Heart left ventricle (tissue), 16 donors: ENCODE data around the gene LYZL1. TPM values are rescaled to one million over a fixed set of nuclear protein-coding genes. Genes with fewer than 3 reads are reported as not detected.
"Not testable (repeated sequence)": the region's sequence is repeated elsewhere in the genome, so short reads cannot be mapped to it uniquely, and the experiment has no call there.

ENCODE experiments used
- ATAC-seq, 4 donors: fragments of 200-7000 bp; cut with Tn5 transposase; one replicate each; pipeline ENCODE4 v1.9.1; 2020 to 2022; ENCODE audit warnings: moderate library complexity in 4 of 4, mild to moderate bottlenecking in 3 of 4, moderate number of reproducible peaks in 1 of 4
- DNase-seq, 5 donors: peaks; one replicate each; pipeline ENCODE4 v3.0.0-alpha.2; 2020
- H3K27ac ChIP-seq, 12 donors: fragments of 200-600 bp; sonication (generic) in 4 of 12; one replicate each; pipeline versions ENCODE4 v1.5.0 to v1.8.0; 2016 to 2022; ENCODE audit warnings: mild to moderate bottlenecking in 2 of 12
- H3K27me3 ChIP-seq, 9 donors: fragments of 200-600 bp; sonication (generic) in 2 of 9; one replicate each; pipeline versions ENCODE4 v1.5.1 to v1.8.0; 2016 to 2022; ENCODE audit warnings: mild to moderate bottlenecking in 3 of 9
- H3K36me3 ChIP-seq, 9 donors: fragments of 200-600 bp; sonication (generic) in 2 of 9; one replicate each; pipeline versions ENCODE4 v1.5.0 to v1.8.0; 2018 to 2022; ENCODE audit warnings: mild to moderate bottlenecking in 2 of 9
- H3K4me1 ChIP-seq, 12 donors: fragments of 200-600 bp; sonication (generic) in 4 of 12; one replicate each; pipeline versions ENCODE4 v1.5.0 to v1.8.0; 2016 to 2022; ENCODE audit warnings: mild to moderate bottlenecking in 3 of 12
- H3K4me3 ChIP-seq, 12 donors: fragments of 200-600 bp; sonication (generic) in 4 of 12; one replicate each; pipeline versions ENCODE4 v1.5.0 to v1.8.0; 2017 to 2022; ENCODE audit warnings: mild to moderate bottlenecking in 9 of 12, moderate library complexity in 4 of 12
- H3K9me3 ChIP-seq, 12 donors: fragments of 200-600 bp; sonication (generic) in 4 of 12; one replicate each; pipeline versions ENCODE4 v1.5.0 to v1.8.0; 2016 to 2022; ENCODE audit warnings: mild to moderate bottlenecking in 1 of 12
- CTCF ChIP-seq, 12 donors: fragments of 200-600 bp; sonication (generic) in 4 of 12; IDR thresholded peaks; one replicate each; pipeline versions ENCODE4 v1.5.0 to v1.8.0; 2018 to 2022; ENCODE audit warnings: antibody characterized with exemption in 12 of 12, mild to moderate bottlenecking in 5 of 12
- POLR2A ChIP-seq, 2 donors: fragments of 450-650 bp; IDR thresholded peaks; one replicate each; pipeline ENCODE4 v1.6.1; 2017; ENCODE audit warnings: antibody characterized with exemption in 2 of 2, mild to moderate bottlenecking in 2 of 2, moderate library complexity in 2 of 2
- WGBS, 4 donors: extraction: QIAGEN DNeasy Blood & Tissue Kit in 2 of 4; methylation state at CpG; one replicate each; pipeline versions ENCODE4 v1.1.5 to v1.1.7; 2013 to 2018; 5-methylcytosine and 5-hydroxymethylcytosine counted together
- intact Hi-C, 10 donors: fragments of 100-400 bp; cut with DNase I; formaldehyde crosslinking; loops; one replicate each; pipeline versions ENCODE4 v1.11.1 to v1.14.2; 2022
- polyA plus RNA-seq, 2 donors: library from polyadenylated mRNA; stranded (reverse); fragments of 200-250 nt; gene quantifications; one replicate each; pipeline ENCODE4 v1.2.3, GENCODE V29; 2013
- total RNA-seq, 9 donors: library from RNA; depleted of rRNA in 2 of 9; stranded (reverse); fragments of >200 nt in 2 of 9; fragmentation: NEBNext Ultra II Directional in 3 of 9; extraction: Animal tissue kit (Norgen Biotek cat#: 25700) in 3 of 9; gene quantifications; one replicate each; pipeline versions ENCODE4 v1.1.0 to v1.2.4, GENCODE V29; 2016 to 2023
- donor health status: ischemic (EF 13 %, LVEDD 7.1; RV severe dilation, severe dysfunction).
- donor health status: healthy with polysubstance abuse.
- donor health status: DM: no; HTN: yes; CAD: no.
- donor health status: DM: no; HTN: no; CAD: no.
- donor health status: ischemic (EF 25% LVEDD 6.9; RV normal size, moderate dysfunction).
- donor health status: ischemic (EF 25% LVEDD 5.7; RV mildly dilated, moderate dysfunction).
- donor health status: healthy.
- donor health status: DM: yes; HTN: yes; CAD: no.
- donor health status: ischemic (EF 35%, LVEDD 5.7; RV mildly dilated, moderate dysfunction).
- donor health status: nonischemic (EF 11% LVEDD 7.7; RV severe dilation, severe dysfunction).
- donor health status: DM: yes; HTN: yes; CAD: no.
- donor health status: PGD.
- donor health status: ischemic (EF 29% LVEDD 5.4; RV normal size, mild dysfunction).
- donor health status: nonischemic (EF 23%, LVEDD 6.1; RV moderate dilation, normal function).

Gene LYZL1
- total and polyA plus RNA-seq, 11 donors, result not detected

GRCh38 chr10:29332761-29333148 is 43.9 kb downstream of the LYZL1 start:
- no peak for TF ChIP-seq POLR2A (IDR thresholded peaks at IDR 0.05)
- TF ChIP-seq CTCF (IDR thresholded peaks at IDR 0.05), result no peak
- Histone ChIP-seq H3K4me1 (peaks cover 0 to 16% (median 0%) of the 10 kb centered on the region in 12 donors), H3K4me3 (no peak overlapping the region), H3K36me3 (no peaks in the 10 kb centered on the region), H3K27me3 (no peaks in the 10 kb centered on the region), H3K9me3 (no peaks in the 10 kb centered on the region), H3K27ac (no peak overlapping the region)
- intact Hi-C loops, result no loop called here
- 49 to 70% (median 58%) methylated on average over 5 of the region's 5 CpGs for WGBS, 4 donors
- DNase-seq (no peak), ATAC-seq (no peak)

- H3K27ac ChIP-seq, intact Hi-C loops, H3K4me1 ChIP-seq, H3K36me3 ChIP-seq, H3K4me3 ChIP-seq, H3K27me3 ChIP-seq, ATAC-seq, H3K9me3 ChIP-seq, DNase-seq: not testable (repeated sequence)
- 80 to 95% (median 87%) methylated on average over 4 of the region's 4 CpGs for WGBS, 4 donors
Observed at GRCh38 chr10:29337526-29337925, 48.7 kb downstream of the LYZL1 start.

GRCh38 chr10:29343607-29344038 is 54.8 kb downstream of the LYZL1 start:
- DNase-seq, result no peak

GRCh38 chr10:29344073-29344820 is 55.4 kb downstream of the LYZL1 start:
- ATAC-seq, result peak in 3 of 4 donors; percentile 55 to 83 (median 61)
- Histone ChIP-seq H3K27ac (peak overlapping the region in 2 of 12 donors; percentile 1 to 13), H3K36me3 (no peaks in the 10 kb centered on the region), H3K9me3 (no peaks in the 10 kb centered on the region), H3K27me3 (no peaks in the 10 kb centered on the region), H3K4me1 (peaks cover 0 to 17% (median 2%) of the 10 kb centered on the region in 12 donors), H3K4me3 (no peak overlapping the region)
- WGBS, 4 donors, result 52 to 63% (median 59%) methylated on average over 18 of the region's 18 CpGs
- DNase-seq, result peak in 3 of 5 donors; percentile 22 to 46 (median 33)
- TF ChIP-seq POLR2A (IDR thresholded peaks at IDR 0.05) (no peak), CTCF (IDR thresholded peaks at IDR 0.05) (no peak)
- intact Hi-C loops, result no loop called here

More at GRCh38 chr10:29343607-29344038, 54.8 kb downstream of the LYZL1 start:
- Histone ChIP-seq H3K36me3 (no peaks in the 10 kb centered on the region), H3K4me3 (no peak overlapping the region), H3K27me3 (no peaks in the 10 kb centered on the region), H3K9me3 (no peaks in the 10 kb centered on the region), H3K4me1 (peaks cover 0 to 17% (median 2%) of the 10 kb centered on the region in 12 donors), H3K27ac (peak overlapping the region in 1 of 12 donors; percentile 13)
- ATAC-seq, result peak in 1 of 4 donors; percentile 25
- WGBS, 4 donors, result 40 to 60% (median 53%) methylated on average over 7 of the region's 7 CpGs
- TF ChIP-seq POLR2A (IDR thresholded peaks at IDR 0.05), result no peak
- intact Hi-C loops, result no loop called here

- TF ChIP-seq POLR2A (IDR thresholded peaks at IDR 0.05) (no peak), CTCF (IDR thresholded peaks at IDR 0.05) (no peak)
- WGBS, 4 donors, result 85 to 90% (median 86%) methylated on average over 9 of the region's 9 CpGs
- Histone ChIP-seq H3K27me3 (no peaks in the 10 kb centered on the region), H3K27ac (no peak overlapping the region), H3K4me1 (peaks cover 0 to 17% (median 2%) of the 10 kb centered on the region in 12 donors), H3K36me3 (no peaks in the 10 kb centered on the region), H3K9me3 (no peaks in the 10 kb centered on the region), H3K4me3 (no peak overlapping the region)
- DNase-seq (no peak), ATAC-seq (no peak)
- intact Hi-C loops, result no loop called here
Observed at GRCh38 chr10:29345144-29345909, 56.5 kb downstream of the LYZL1 start.
